ENCODE measurements around the gene CSGALNACT2.

The CSGALNACT2 gene

DNA sequence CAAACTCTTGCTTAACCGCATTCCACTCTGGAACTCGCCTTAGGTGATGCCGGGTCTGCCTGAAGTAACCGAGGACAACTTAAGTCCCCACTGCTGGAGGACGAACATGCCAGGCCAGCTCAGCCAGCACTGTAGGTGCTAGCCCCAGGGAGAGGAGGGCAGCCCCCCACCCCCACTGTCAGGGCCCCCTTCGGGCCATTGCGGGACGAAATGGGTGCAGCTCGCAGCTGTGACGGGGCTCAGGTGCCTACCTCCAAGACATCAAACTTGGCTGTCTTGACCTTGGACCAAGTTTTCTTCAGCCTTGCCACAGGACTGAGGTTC is 60.4 kb downstream of the CSGALNACT2 start:
- peaks cover 3% of the 10 kb centered on the region for H3K4me1 Mint-ChIP-seq (ENCODE audit: low read depth)
- H3K9me3 Mint-ChIP-seq: no peaks in the 10 kb centered on the region
- H3K27me3 Mint-ChIP-seq (ENCODE audit: low read depth): no peaks in the 10 kb centered on the region
- H3K27ac Mint-ChIP-seq: no peak overlapping the region
- H3K4me3 Mint-ChIP-seq: no peak overlapping the region
- H3K36me3 Mint-ChIP-seq (ENCODE audit: low read depth): no peaks in the 10 kb centered on the region
- DNase-seq (ENCODE audit: low spot score): no peak

DNA sequence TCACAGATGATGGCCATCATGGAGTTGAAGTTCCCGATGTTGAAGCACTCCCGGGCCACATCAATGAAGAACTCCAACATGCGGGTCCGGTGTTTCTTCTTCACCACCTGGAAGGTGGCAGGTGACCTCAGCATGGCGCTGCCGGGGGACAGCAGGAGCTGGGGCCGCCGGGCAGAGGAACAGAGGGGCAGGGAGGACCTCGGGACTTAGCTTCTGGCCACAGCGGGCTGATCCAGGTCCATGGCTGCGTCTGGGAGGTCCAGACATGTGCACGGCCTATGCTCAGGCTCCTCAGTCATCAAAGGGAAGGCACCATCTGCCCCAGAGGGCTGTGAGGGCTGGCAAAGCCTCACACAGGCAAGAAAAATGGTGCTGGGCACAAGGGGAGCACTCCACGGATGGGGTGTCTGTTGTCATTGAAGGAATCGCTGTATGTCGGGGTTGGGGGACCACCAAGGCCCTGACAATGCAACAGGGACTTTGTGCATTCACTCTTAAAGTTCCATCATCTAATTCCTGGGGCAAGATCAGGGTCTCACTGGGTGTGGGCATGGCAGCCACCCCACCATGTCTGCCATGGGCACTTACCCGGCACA is 60.9 kb downstream of the CSGALNACT2 start:
- H3K27me3 Mint-ChIP-seq (ENCODE audit: low read depth): no peaks in the 10 kb centered on the region
- no peak for DNase-seq (ENCODE audit: low spot score)
- H3K4me1 Mint-ChIP-seq (ENCODE audit: low read depth): peaks cover 5% of the 10 kb centered on the region
- H3K9me3 Mint-ChIP-seq: no peaks in the 10 kb centered on the region
- H3K36me3 Mint-ChIP-seq (ENCODE audit: low read depth): no peaks in the 10 kb centered on the region
- no peak overlapping the region for H3K27ac Mint-ChIP-seq
- H3K4me3 Mint-ChIP-seq: no peak overlapping the region

DNA sequence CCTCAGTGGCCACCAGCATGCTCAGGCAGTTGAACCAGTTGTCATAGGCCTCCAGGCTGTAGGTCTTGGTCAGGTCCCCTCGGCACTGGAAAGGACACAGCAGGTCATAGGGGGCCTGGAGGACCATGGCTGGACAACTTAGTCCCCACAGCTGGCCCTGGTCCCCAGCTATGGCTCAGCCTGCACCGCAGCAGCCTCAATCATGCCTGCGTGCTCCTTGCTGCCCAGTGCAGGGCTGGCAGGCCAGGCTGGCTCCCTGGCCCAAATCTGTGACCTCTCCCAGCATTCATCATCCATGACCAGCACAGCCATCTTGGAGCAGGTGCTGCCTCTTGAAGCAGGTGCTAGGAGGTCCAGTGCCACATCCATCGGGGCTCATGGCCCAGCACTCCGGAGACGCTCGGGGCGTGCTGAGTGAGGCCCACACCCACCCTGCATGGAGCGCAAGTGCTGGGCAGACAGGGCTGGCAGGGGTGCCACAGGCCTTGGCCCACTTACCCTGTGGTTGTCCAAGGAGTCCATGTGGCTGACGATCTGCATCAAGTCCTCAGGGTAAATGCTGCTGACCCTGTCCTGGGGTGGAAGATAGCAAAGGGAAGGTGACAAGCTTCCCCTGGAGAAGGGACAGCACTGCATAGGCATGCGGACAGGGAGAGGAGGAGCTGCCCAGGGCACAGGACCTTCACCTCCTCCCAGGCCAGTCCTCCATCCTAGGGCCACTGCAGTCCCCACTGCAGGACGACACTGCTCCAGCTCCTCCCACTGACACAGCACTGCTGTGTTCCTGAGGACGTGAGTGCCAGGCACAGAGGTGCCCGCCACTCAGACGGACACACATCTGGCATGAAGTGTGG is 61.7 kb downstream of the CSGALNACT2 start:
- H3K9me3 Mint-ChIP-seq: no peaks in the 10 kb centered on the region
- no peak overlapping the region for H3K27ac Mint-ChIP-seq
- H3K4me1 Mint-ChIP-seq (ENCODE audit: low read depth): peaks cover 5% of the 10 kb centered on the region
- H3K27me3 Mint-ChIP-seq (ENCODE audit: low read depth): no peaks in the 10 kb centered on the region
- DNase-seq (ENCODE audit: low spot score): no peak
- H3K4me3 Mint-ChIP-seq: no peak overlapping the region
- no peaks in the 10 kb centered on the region for H3K36me3 Mint-ChIP-seq (ENCODE audit: low read depth)

DNA sequence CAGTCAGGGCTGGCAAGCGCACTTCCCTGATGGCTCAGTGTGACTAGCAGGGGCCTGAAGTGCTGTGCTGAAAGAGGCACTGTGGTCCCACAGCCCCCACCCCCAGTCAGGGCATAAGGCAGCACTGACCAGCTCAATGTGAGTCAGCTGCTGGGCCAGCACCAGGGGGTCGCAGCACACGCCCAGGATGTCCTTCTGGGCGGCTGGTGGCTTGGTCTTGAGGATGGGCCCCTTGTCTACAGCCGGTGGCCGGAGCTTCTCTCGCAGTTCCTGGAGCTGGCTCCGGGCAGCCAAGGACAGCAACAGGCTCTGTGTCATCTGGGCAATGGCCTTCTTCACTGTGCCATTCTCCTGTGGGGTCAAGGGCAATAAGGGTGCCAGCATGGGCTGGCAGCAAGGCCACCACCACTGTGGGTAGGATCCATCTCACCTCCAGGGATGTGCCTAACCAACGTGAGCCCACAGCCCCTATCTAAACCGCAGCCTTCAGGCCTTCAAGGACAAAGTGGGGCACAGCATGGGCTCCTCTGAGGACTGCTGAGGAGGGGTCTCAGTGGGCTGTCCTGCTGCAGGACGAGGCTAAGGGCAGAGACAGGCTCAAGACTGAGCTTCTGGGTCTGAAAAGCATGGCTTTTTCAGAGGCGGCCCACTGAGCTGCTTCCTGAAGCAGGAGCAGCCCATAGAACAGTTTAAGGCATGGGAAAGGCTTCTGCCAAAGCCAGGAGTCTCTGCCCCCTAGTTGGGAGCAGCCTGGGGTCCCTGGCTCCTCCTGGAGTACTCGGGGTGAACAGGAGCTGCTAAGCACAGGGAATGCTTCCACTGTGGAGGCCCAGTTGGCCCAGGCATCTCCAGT is 62.5 kb downstream of the CSGALNACT2 start:
- no peak overlapping the region for H3K4me3 Mint-ChIP-seq
- DNase-seq (ENCODE audit: low spot score): no peak

DNA sequence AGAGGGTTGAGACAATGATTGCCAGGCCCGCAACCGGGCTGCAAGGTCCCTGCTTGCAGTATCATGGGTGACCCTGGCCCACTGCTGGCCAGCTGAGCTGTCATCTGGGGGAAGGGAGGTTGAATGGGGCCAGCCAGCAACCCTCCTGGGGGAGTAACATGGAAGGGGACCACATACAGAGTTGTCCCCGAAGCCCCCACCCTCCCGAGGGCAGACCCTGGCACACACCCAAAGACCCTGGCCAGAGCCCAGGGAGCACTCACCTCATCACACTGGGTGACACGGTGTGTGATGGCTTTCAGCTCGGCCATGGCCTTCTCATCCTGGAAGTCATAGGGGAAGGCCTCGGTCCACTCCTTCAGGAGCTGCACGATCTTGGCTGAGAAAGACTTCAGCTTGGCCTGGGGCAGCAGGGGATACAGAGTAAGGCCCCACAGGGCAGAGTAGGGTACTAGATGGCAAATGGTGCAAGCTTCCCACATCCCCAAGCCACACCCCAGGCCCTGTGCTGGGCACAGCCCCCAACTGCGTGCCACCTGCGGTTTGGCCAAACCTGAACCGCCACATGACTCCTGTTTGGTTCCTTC is 63.4 kb downstream of the CSGALNACT2 start:
- no peaks in the 10 kb centered on the region for H3K27me3 Mint-ChIP-seq (ENCODE audit: low read depth)
- no peak for DNase-seq (ENCODE audit: low spot score)
- H3K36me3 Mint-ChIP-seq (ENCODE audit: low read depth): no peaks in the 10 kb centered on the region
- peak overlapping the region; percentile 81 for H3K4me3 Mint-ChIP-seq
- H3K9me3 Mint-ChIP-seq: no peaks in the 10 kb centered on the region
- peaks cover 7% of the 10 kb centered on the region for H3K4me1 Mint-ChIP-seq (ENCODE audit: low read depth)
- H3K27ac Mint-ChIP-seq: no peak overlapping the region

More for the DNA sequence above, 62.5 kb downstream of the CSGALNACT2 start:
- Mint-ChIP-seq H3K27ac (no peak overlapping the region), H3K9me3 (no peaks in the 10 kb centered on the region), H3K4me1 (ENCODE audit: low read depth) (peaks cover 7% of the 10 kb centered on the region), H3K36me3 (ENCODE audit: low read depth) (no peaks in the 10 kb centered on the region), H3K27me3 (ENCODE audit: low read depth) (no peaks in the 10 kb centered on the region)

DNA sequence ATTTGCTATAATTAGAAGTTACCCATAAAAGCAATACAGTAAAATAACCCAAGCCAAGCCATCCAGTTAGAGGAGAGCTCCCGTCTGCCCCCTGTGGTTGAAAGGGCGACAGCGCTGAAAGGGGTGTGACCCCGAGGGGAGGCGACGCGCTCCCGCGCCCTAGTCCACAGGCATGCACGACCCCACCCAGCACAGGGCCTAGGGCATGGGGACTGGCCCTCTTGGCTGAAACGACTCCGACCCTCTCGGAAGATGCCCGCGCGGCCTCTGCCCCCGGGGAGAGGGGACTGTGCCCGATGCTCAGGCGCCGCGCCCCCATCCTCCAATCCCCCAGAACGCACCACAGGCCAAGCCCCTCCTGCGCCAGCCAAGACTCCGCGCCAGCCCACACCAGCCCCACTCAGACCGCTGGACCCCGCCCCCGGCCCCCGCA is 64.0 kb downstream of the CSGALNACT2 start:
- H3K27me3 Mint-ChIP-seq (ENCODE audit: low read depth): no peaks in the 10 kb centered on the region
- H3K9me3 Mint-ChIP-seq: no peaks in the 10 kb centered on the region
- H3K4me3 Mint-ChIP-seq: peak overlapping the region; percentile 81
- peak; percentile 42 for DNase-seq (ENCODE audit: low spot score)
- peak overlapping the region; percentile 49 for H3K27ac Mint-ChIP-seq
- no peaks in the 10 kb centered on the region for H3K36me3 Mint-ChIP-seq (ENCODE audit: low read depth)
- peaks cover 7% of the 10 kb centered on the region for H3K4me1 Mint-ChIP-seq (ENCODE audit: low read depth)

DNA sequence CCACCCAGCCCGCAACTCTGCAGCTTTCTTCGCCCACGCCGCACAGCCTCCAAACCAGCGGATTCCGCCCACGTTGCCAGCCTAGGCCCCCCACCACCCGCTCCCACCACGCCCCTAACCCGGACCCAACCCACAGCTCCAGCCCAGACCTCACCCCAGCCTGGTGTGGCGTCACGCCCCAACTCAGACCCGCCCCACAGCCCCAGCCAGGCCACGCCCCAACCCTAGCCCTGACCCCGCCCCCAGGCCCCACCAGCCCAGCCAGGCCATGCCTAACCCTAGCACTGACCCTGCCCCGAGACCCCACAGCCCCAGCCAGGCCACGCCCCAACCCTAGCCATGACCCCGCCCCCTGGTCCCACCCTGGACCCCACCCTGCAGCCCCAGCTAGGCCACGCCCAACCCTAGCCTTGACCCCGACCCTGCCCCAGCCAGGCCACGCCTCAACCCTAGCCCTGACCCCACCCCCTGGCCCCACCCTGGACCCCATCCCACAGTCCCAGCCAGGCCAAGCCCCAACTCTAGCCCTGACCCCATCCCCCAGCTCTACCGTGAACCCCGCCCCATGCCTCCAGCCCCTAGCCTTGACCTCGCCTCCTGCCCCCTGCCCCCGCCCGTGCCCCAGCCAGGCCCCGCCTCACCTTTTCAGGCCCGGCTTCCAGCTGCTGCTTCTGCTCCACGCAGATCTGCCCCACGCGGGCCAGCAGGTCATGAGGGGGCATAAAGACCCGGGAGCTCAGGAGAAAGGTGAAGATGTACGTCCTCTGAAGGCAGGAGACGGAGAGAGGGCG is 64.6 kb downstream of the CSGALNACT2 start:
- Mint-ChIP-seq H3K36me3 (ENCODE audit: low read depth) (no peaks in the 10 kb centered on the region), H3K27me3 (ENCODE audit: low read depth) (no peaks in the 10 kb centered on the region), H3K4me1 (ENCODE audit: low read depth) (peaks cover 7% of the 10 kb centered on the region), H3K9me3 (no peaks in the 10 kb centered on the region), H3K4me3 (peak overlapping the region; percentile 81), H3K27ac (no peak overlapping the region)
- peak; percentile 37 for DNase-seq (ENCODE audit: low spot score)

DNA sequence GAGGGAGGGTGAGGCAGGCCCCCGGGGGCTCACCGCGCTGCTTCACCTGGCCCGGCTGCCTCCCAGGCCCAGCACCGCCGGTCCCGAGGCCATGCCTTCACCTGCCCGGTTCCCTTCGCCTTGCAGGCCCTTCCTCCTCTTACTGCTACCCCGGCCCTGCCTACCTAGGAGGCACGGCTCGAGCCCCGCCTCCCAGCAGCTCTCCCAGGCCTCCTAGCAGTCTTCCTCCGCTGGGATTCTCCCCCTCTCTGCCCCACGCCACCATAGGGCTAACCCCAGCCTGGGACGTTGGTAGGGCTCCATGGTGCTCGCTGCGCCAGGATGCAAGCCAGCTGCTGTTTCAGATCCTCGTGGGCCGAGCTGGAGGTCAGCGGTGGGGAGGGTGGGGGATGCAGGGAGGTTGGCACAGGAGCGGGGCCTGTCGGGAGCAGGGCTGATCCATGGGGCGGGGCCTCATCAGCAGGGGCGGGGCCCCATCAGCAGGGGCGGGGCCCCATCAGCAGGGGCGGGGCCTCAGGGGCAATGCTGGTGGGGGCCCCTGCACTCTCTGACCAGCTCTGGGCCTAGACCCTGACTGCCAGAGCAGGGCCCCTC is 65.3 kb downstream of the CSGALNACT2 start:
- H3K4me1 Mint-ChIP-seq (ENCODE audit: low read depth): peaks cover 7% of the 10 kb centered on the region
- H3K9me3 Mint-ChIP-seq: no peaks in the 10 kb centered on the region
- H3K27me3 Mint-ChIP-seq (ENCODE audit: low read depth): no peaks in the 10 kb centered on the region
- H3K27ac Mint-ChIP-seq: no peak overlapping the region
- DNase-seq (ENCODE audit: low spot score): no peak
- no peak overlapping the region for H3K4me3 Mint-ChIP-seq
- no peaks in the 10 kb centered on the region for H3K36me3 Mint-ChIP-seq (ENCODE audit: low read depth)

DNA sequence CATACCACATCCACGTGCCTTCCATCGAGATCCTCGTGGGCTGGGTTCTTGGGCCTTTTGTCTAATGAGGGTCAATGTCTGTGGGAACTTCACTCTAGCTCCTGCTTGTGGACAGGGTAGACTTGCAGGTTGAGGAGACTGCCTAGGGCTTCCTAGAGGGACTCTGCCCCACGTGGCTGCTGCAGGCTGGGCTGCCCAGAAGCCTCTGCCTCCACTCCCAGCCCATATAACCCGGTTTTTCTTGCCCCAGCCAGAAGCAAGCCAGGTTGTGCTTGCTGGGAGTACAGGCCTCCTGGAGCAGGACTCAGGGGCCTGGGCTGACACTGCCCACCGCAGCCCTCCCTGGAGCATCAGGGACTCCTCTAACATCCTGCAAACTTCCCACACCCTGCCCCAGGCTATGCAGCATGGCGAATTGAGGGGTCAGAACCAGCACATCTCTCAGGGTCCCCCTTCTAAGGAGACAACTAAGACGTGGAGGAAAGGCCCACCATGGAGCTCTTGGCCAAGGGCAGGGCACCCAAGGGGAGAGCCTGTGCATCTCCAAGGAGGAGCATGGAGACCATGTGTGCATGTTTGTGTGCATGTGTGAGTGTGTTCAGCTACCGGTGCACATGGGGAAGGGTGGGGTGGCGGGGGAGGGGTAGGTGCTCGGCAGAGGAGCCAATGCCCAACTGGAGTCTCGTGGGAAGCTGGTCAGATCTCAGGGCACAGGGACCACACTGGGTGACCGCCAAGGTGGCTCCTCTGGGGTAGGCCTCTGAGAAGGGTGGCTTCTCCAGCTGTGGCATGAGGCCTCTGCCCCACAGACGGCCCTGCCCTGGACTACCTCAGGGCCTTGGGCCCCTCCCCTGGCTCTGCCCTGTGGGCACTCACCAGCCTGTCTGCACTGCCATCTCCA is 66.0 kb downstream of the CSGALNACT2 start:
- H3K4me3 Mint-ChIP-seq: no peak overlapping the region
- H3K4me1 Mint-ChIP-seq (ENCODE audit: low read depth): peaks cover 7% of the 10 kb centered on the region
- no peak overlapping the region for H3K27ac Mint-ChIP-seq

DNA sequence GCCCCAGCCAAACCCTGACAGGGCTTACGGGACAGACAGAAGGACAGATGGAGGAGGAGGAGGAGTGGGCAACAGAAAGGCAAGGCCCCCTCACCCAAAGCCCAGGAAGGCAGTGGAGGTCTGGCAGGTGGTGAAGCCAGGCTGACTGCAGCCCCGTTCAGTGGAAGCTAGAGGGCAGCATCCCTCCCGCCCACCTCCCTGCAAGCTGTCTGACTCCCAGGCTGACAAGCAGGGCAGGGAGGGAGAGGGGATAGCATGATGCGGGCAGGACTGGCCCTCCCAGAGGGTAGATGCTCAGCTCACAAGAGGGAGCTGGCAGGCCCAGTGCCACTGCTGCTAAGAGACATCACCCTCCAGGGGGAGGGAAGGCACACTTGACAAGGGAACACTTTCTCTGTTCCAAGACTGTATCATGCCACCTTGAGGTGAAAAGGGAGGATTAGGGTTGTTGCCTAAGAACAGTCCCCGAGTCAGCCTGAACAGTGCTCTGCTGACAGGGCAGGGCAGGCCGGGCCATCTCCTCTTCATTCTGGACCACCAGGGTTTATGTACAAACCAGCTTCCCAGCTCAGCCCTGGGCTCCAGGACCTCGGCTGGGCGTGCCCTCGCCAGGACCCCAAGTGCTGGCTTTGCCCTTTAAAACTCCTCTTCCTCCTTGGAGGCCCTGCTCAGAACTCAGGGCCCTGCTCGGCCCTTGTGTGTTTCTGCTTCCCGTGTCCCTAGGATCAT is 66.9 kb downstream of the CSGALNACT2 start:
- DNase-seq (ENCODE audit: low spot score): peak; percentile 39
- Mint-ChIP-seq H3K27ac (no peak overlapping the region), H3K27me3 (ENCODE audit: low read depth) (no peaks in the 10 kb centered on the region), H3K9me3 (no peaks in the 10 kb centered on the region), H3K4me1 (ENCODE audit: low read depth) (peaks cover 7% of the 10 kb centered on the region), H3K36me3 (ENCODE audit: low read depth) (no peaks in the 10 kb centered on the region), H3K4me3 (no peak overlapping the region)

More for the DNA sequence above, 66.0 kb downstream of the CSGALNACT2 start:
- Mint-ChIP-seq H3K36me3 (ENCODE audit: low read depth) (no peaks in the 10 kb centered on the region), H3K27me3 (ENCODE audit: low read depth) (no peaks in the 10 kb centered on the region), H3K9me3 (no peaks in the 10 kb centered on the region)
- no peak for DNase-seq (ENCODE audit: low spot score)

DNA sequence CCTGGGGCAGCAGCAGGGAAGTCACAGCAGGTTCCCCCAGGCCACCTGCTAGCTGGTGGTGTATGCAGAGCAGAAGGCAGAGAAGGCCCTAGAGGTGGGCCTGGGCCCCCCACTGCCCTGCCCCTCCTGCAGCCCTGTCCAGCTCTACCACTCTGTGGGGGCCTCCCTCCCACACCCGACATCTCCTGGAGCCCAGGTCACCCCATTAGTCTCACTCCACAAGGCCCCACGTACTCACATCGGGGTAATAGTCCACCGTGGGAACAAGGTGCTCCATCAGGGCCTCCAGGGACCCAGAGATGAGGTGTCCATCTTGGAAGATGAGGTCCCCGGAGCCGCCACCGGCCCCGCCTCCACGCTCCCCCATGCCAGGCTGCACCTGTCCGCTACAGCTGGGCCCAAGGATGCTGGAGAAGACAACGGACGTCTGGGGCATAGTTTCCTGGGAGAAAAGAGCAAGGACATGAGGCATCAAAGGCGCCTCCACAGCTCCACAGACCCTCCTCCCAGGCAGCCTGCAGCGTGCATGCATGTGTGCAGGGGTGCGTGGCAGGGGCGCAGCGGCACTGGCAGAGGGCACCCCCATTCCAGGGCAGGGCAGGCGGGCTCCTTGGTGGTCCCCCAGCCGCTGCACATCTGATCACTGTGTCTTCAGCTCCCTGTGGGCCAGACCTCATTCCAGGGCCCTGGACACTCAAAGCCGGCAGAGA is 67.6 kb downstream of the CSGALNACT2 start:
- no peak overlapping the region for H3K27ac Mint-ChIP-seq
- H3K36me3 Mint-ChIP-seq (ENCODE audit: low read depth): no peaks in the 10 kb centered on the region
- no peaks in the 10 kb centered on the region for H3K9me3 Mint-ChIP-seq
- DNase-seq (ENCODE audit: low spot score): no peak
- peaks cover 7% of the 10 kb centered on the region for H3K4me1 Mint-ChIP-seq (ENCODE audit: low read depth)
- no peaks in the 10 kb centered on the region for H3K27me3 Mint-ChIP-seq (ENCODE audit: low read depth)
- H3K4me3 Mint-ChIP-seq: no peak overlapping the region

Data from T-helper 2 cell treated with Interferon-gamma antibody and Interleukin-4, amounts not matched to agents 5 μg/mL and 100 μg/mL, for 36 hours (primary cell).